Coronary artery (tissue), 2 donors: ENCODE data around the gene MTSS2.
A peak's percentile ranks its signal among the peaks of the same experiment; 100 is the strongest.

Experiments
- DNase-seq: peaks from one replicate; pipeline ENCODE4 v3.0.0-alpha.2; 2017; ENCODE audit warnings: low spot score
- H3K27ac ChIP-seq, 2 donors: fragments of 200-600 bp; sonication (generic); one replicate each; pipeline ENCODE4 v1.5.1; 2016 to 2019
- H3K4me3 ChIP-seq: fragments of 200-600 bp; sonication (generic); 2 replicates; pipeline ENCODE4 v1.5.1; 2016; ENCODE audit warnings: mild to moderate bottlenecking, moderate library complexity
- CTCF ChIP-seq: fragments of 200-600 bp; sonication (generic); IDR thresholded peaks from one replicate; pipeline ENCODE4 v1.5.1; 2019; ENCODE audit warnings: antibody characterized with exemption

MTSS2 gene

GRCh38 chr16:70709942-70710341, 24.1 kb upstream of the MTSS2 start:
- peak overlapping the region in 1 of 2 donors; percentile 42 for H3K27ac ChIP-seq
- no peak for TF ChIP-seq CTCF

DNA sequence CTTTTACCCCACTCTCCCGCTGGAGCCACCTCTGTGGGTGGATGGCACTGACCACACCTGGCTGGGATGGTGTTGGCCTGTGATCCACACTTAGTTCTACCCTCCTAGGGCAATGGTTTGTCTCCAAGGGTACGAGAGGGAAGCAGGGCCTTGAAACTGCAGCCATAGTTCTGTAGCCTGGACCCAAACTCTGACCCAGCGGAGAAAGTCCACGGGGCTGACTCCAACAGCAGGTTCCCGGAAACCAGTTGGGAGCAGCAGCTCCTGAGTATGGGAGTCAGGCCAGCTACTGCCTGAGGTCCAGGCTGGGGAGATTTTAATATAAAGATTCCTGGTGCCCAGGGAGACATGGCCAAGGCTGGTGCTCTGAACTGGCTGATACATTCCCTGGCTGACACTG, 23.6 kb upstream of the MTSS2 start:
- no peak for TF ChIP-seq CTCF
- DNase-seq = no peak
- Histone ChIP-seq H3K4me3 (no peak overlapping the region), H3K27ac (peak overlapping the region in 1 of 2 donors; percentile 42)

More at GRCh38 chr16:70709942-70710341, 24.1 kb upstream of the MTSS2 start:
- no peak overlapping the region for H3K4me3 ChIP-seq
- DNase-seq = no peak

GRCh38 chr16:70708366-70709246, 22.8 kb upstream of the MTSS2 start:
- DNase-seq = no peak
- Histone ChIP-seq H3K4me3 (no peak overlapping the region), H3K27ac (peak overlapping the region in 1 of 2 donors; percentile 42)
- no peak for TF ChIP-seq CTCF

GRCh38 chr16:70706948-70707465, 21.2 kb upstream of the MTSS2 start:
- H3K27ac ChIP-seq = peak overlapping the region; percentile 95 to 96
- no peak for DNase-seq

DNA sequence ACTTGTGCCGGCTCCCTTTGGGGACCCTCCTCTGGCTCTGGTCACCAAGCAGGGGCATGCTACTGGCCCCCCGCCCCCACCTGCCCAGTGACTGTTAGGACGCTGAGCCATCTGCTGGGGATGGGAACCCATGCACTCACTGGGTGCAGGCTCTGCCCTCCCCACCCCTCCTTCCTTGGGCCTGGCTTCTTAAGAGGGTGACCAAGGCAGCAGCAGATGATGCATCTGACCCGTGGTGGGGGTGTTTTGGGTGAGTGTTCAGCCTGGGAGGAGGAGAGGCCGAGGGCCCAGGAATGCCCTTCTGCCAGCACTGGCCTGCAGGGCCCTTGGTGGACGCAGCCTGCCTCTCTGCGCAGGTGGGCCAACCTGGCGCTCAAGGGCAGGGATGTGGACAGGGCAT, 19.2 kb upstream of the MTSS2 start:
- TF ChIP-seq CTCF = no peak
- H3K27ac ChIP-seq = peak overlapping the region; percentile 95 to 96
- H3K4me3 ChIP-seq = no peak overlapping the region
- no peak for DNase-seq

More at GRCh38 chr16:70706948-70707465, 21.2 kb upstream of the MTSS2 start:
- H3K4me3 ChIP-seq = no peak overlapping the region
- TF ChIP-seq CTCF = no peak

DNA sequence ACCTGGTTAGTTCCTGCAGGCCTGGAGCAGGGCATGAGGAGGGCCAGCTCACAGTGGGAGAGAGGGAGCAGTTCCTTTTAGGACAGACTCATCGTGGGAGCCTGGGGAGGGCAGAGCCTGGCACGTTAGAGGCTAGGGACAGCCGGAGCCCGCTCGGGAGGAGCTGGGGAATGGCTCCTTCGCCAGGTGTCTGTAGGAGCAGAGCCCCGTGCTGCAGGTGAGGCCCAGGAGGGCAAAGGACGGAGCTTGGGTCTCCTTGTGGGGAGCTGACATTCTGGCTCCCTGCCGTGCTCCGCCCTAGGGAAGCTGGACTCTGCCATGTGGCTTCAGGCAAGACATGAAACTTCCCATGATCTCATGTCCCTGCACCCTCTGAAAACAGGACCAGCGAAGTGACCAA, 18.7 kb upstream of the MTSS2 start:
- Histone ChIP-seq H3K27ac (peak overlapping the region; percentile 95 to 96), H3K4me3 (no peak overlapping the region)
- no peak for TF ChIP-seq CTCF
- no peak for DNase-seq
